Heart left ventricle (tissue), 16 donors: ENCODE results near the gene SORCS2. TPM values are rescaled to one million over a fixed set of nuclear protein-coding genes. Genes with fewer than 3 reads are reported as not detected.

Source experiments
- ATAC-seq, 4 donors: fragments of 200-7000 bp; cut with Tn5 transposase; one replicate each; pipeline ENCODE4 v1.9.1; 2020 to 2022; ENCODE audit warnings: moderate library complexity in 4 of 4, mild to moderate bottlenecking in 3 of 4, moderate number of reproducible peaks in 1 of 4
- DNase-seq, 5 donors: peaks; one replicate each; pipeline ENCODE4 v3.0.0-alpha.2; 2020
- H3K27ac ChIP-seq, 12 donors: fragments of 200-600 bp; sonication (generic) in 4 of 12; one replicate each; pipeline versions ENCODE4 v1.5.0 to v1.8.0; 2016 to 2022; ENCODE audit warnings: mild to moderate bottlenecking in 2 of 12
- H3K27me3 ChIP-seq, 9 donors: fragments of 200-600 bp; sonication (generic) in 2 of 9; one replicate each; pipeline versions ENCODE4 v1.5.1 to v1.8.0; 2016 to 2022; ENCODE audit warnings: mild to moderate bottlenecking in 3 of 9
- H3K36me3 ChIP-seq, 9 donors: fragments of 200-600 bp; sonication (generic) in 2 of 9; one replicate each; pipeline versions ENCODE4 v1.5.0 to v1.8.0; 2018 to 2022; ENCODE audit warnings: mild to moderate bottlenecking in 2 of 9
- H3K4me1 ChIP-seq, 12 donors: fragments of 200-600 bp; sonication (generic) in 4 of 12; one replicate each; pipeline versions ENCODE4 v1.5.0 to v1.8.0; 2016 to 2022; ENCODE audit warnings: mild to moderate bottlenecking in 3 of 12
- H3K4me3 ChIP-seq, 12 donors: fragments of 200-600 bp; sonication (generic) in 4 of 12; one replicate each; pipeline versions ENCODE4 v1.5.0 to v1.8.0; 2017 to 2022; ENCODE audit warnings: mild to moderate bottlenecking in 9 of 12, moderate library complexity in 4 of 12
- H3K9me3 ChIP-seq, 12 donors: fragments of 200-600 bp; sonication (generic) in 4 of 12; one replicate each; pipeline versions ENCODE4 v1.5.0 to v1.8.0; 2016 to 2022; ENCODE audit warnings: mild to moderate bottlenecking in 1 of 12
- CTCF ChIP-seq, 12 donors: fragments of 200-600 bp; sonication (generic) in 4 of 12; IDR thresholded peaks; one replicate each; pipeline versions ENCODE4 v1.5.0 to v1.8.0; 2018 to 2022; ENCODE audit warnings: antibody characterized with exemption in 12 of 12, mild to moderate bottlenecking in 5 of 12
- POLR2A ChIP-seq, 2 donors: fragments of 450-650 bp; IDR thresholded peaks; one replicate each; pipeline ENCODE4 v1.6.1; 2017; ENCODE audit warnings: antibody characterized with exemption in 2 of 2, mild to moderate bottlenecking in 2 of 2, moderate library complexity in 2 of 2
- WGBS, 4 donors: extraction: QIAGEN DNeasy Blood & Tissue Kit in 2 of 4; methylation state at CpG; one replicate each; pipeline versions ENCODE4 v1.1.5 to v1.1.7; 2013 to 2018; 5-methylcytosine and 5-hydroxymethylcytosine counted together
- intact Hi-C, 10 donors: fragments of 100-400 bp; cut with DNase I; formaldehyde crosslinking; loops; one replicate each; pipeline versions ENCODE4 v1.11.1 to v1.14.2; 2022
- polyA plus RNA-seq, 2 donors: library from polyadenylated mRNA; stranded (reverse); fragments of 200-250 nt; gene quantifications; one replicate each; pipeline ENCODE4 v1.2.3, GENCODE V29; 2013
- total RNA-seq, 9 donors: library from RNA; depleted of rRNA in 2 of 9; stranded (reverse); fragments of >200 nt in 2 of 9; fragmentation: NEBNext Ultra II Directional in 3 of 9; extraction: Animal tissue kit (Norgen Biotek cat#: 25700) in 3 of 9; gene quantifications; one replicate each; pipeline versions ENCODE4 v1.1.0 to v1.2.4, GENCODE V29; 2016 to 2023
- donor health status: ischemic (EF 13 %, LVEDD 7.1; RV severe dilation, severe dysfunction).
- donor health status: healthy with polysubstance abuse.
- donor health status: DM: no; HTN: yes; CAD: no.
- donor health status: DM: no; HTN: no; CAD: no.
- donor health status: ischemic (EF 25% LVEDD 6.9; RV normal size, moderate dysfunction).
- donor health status: ischemic (EF 25% LVEDD 5.7; RV mildly dilated, moderate dysfunction).
- donor health status: healthy.
- donor health status: DM: yes; HTN: yes; CAD: no.
- donor health status: ischemic (EF 35%, LVEDD 5.7; RV mildly dilated, moderate dysfunction).
- donor health status: nonischemic (EF 11% LVEDD 7.7; RV severe dilation, severe dysfunction).
- donor health status: DM: yes; HTN: yes; CAD: no.
- donor health status: PGD.
- donor health status: ischemic (EF 29% LVEDD 5.4; RV normal size, mild dysfunction).
- donor health status: nonischemic (EF 23%, LVEDD 6.1; RV moderate dilation, normal function).

The SORCS2 gene
- total and polyA plus RNA-seq, 11 donors = 0.28 to 5.5 (median 2.4) TPM

- DNase-seq (peak in 1 of 5 donors; percentile 26), ATAC-seq (no peak)
- Histone ChIP-seq H3K36me3 (no peaks in the 10 kb centered on the region), H3K27me3 (no peaks in the 10 kb centered on the region), H3K4me3 (no peak overlapping the region), H3K4me1 (no peaks in the 10 kb centered on the region), H3K9me3 (peaks cover 0 to 17% (median 7%) of the 10 kb centered on the region in 12 donors), H3K27ac (no peak overlapping the region)
- TF ChIP-seq CTCF (IDR thresholded peaks at IDR 0.05) (no peak), POLR2A (IDR thresholded peaks at IDR 0.05) (no peak)
- WGBS, 4 donors = 56 to 64% (median 61%) methylated on average over 4 of the region's 4 CpGs
- intact Hi-C loops = no loop called here
These were observed 11.4 kb upstream of the SORCS2 start for GRCh38 chr4:7180938-7181337.

- TF ChIP-seq CTCF (IDR thresholded peaks at IDR 0.05) = no peak
- no peak for TF ChIP-seq POLR2A (IDR thresholded peaks at IDR 0.05)
- DNase-seq (no peak), ATAC-seq (no peak)
- peaks cover 0 to 12% (median 5%) of the 10 kb centered on the region in 9 donors for H3K27me3 ChIP-seq
- peaks cover 0 to 17% (median 7%) of the 10 kb centered on the region in 12 donors for H3K9me3 ChIP-seq
- H3K4me1 ChIP-seq = no peaks in the 10 kb centered on the region
- H3K4me3 ChIP-seq = no peak overlapping the region
- no peak overlapping the region for H3K27ac ChIP-seq
- 82 to 91% (median 86%) methylated on average over 3 of the region's 3 CpGs for WGBS, 4 donors
- intact Hi-C loops = no loop called here
- no peaks in the 10 kb centered on the region for H3K36me3 ChIP-seq
These were observed 9.7 kb upstream of the SORCS2 start for GRCh38 chr4:7182616-7183015.

- intact Hi-C loops = no loop called here
- H3K27ac ChIP-seq = no peak overlapping the region
- H3K36me3 ChIP-seq = no peaks in the 10 kb centered on the region
- no peak for DNase-seq
- H3K9me3 ChIP-seq = peaks cover 0 to 17% (median 7%) of the 10 kb centered on the region in 12 donors
- H3K4me1 ChIP-seq = no peaks in the 10 kb centered on the region
- WGBS, 4 donors = 65 to 85% (median 72%) methylated on average over 4 of the region's 4 CpGs
- no peak for TF ChIP-seq POLR2A (IDR thresholded peaks at IDR 0.05)
- TF ChIP-seq CTCF (IDR thresholded peaks at IDR 0.05) = no peak
- ATAC-seq = no peak
- peaks cover 3 to 17% (median 10%) of the 10 kb centered on the region in 9 donors for H3K27me3 ChIP-seq
- no peak overlapping the region for H3K4me3 ChIP-seq
These were observed 9.2 kb upstream of the SORCS2 start for GRCh38 chr4:7183161-7183560.

- DNase-seq = peak in 1 of 5 donors; percentile 37
- Histone ChIP-seq H3K27ac (no peak overlapping the region), H3K27me3 (peaks cover 3 to 25% (median 15%) of the 10 kb centered on the region in 9 donors), H3K4me1 (no peaks in the 10 kb centered on the region), H3K36me3 (no peaks in the 10 kb centered on the region), H3K4me3 (no peak overlapping the region), H3K9me3 (peaks cover 0 to 14% (median 6%) of the 10 kb centered on the region in 12 donors)
- no peak for ATAC-seq
- intact Hi-C loops = no loop called here
- TF ChIP-seq CTCF (IDR thresholded peaks at IDR 0.05) = no peak
- WGBS, 4 donors = 92 to 96% (median 94%) methylated on average over 7 of the region's 7 CpGs
These were observed 8.4 kb upstream of the SORCS2 start for GRCh38 chr4:7183780-7184460.
